Measurements from ENCODE around the gene ZNF701. TPM values are rescaled to one million over a fixed set of nuclear protein-coding genes. Genes with fewer than 3 reads are reported as not detected.
"Not testable (repeated sequence)": the region's sequence is repeated elsewhere in the genome, so short reads cannot be mapped to it uniquely, and the experiment has no call there.

The ZNF701 gene
- total RNA-seq, 1 experiment from 2014 or later = 14.8 TPM

DNA sequence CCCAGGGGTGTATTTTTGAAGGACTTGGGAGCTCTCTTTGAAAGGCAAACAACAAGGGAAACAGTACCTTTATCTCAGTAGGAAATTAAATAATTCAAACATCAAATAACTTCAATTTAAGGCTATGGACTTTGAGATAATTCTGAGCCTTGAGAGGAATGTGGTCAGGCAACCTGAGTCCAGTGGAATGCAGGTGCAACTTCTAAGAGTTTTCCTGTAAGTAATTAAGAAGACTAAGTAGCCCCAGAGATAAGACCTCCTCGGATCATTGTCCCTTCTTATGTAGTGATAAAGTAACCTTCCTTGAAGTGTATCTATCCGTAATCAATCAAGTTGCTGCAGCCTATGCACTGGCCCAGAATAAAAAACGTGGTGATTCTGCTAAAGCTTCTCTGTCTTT, 29.2 kb downstream of the ZNF701 start:
- DNase-seq = no peak
- Histone ChIP-seq H3K4me3 (no peak overlapping the region), H3K27ac (no peak overlapping the region), H3K36me3 (peaks cover 22% of the 10 kb centered on the region), H3K27me3 (no peaks in the 10 kb centered on the region), H3K4me1 (no peaks in the 10 kb centered on the region), H3K9me3 (replicated peaks) (peaks cover 9% of the 10 kb centered on the region)

DNA sequence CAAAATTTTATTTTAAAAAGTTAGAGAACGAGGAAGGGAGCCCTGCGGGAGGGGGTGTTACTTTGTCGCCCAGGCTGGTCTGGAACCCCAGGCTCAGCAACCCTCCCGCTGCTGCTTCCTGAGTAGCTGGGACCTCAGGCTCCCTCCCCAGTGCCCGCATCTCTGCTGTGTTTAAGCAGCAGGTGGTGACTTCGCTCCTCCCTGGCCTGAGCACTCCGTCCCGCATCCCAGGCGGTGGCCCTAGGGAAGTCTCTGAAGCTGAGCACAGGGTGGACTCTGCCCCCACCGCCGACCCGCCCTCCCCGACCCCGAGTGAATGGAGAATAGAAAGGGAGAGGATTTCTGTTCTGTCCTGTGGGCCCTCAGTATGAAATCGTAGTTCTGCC, 30.5 kb downstream of the ZNF701 start:
- peak overlapping the region; percentile 72 for H3K4me3 ChIP-seq
- no peaks in the 10 kb centered on the region for H3K4me1 ChIP-seq
- peaks cover 9% of the 10 kb centered on the region for H3K9me3 ChIP-seq (replicated peaks)
- H3K27ac ChIP-seq = no peak overlapping the region
- H3K36me3 ChIP-seq = peaks cover 11% of the 10 kb centered on the region
- DNase-seq = peak in 1 of 2 experiments; percentile 46
- no peaks in the 10 kb centered on the region for H3K27me3 ChIP-seq

DNA sequence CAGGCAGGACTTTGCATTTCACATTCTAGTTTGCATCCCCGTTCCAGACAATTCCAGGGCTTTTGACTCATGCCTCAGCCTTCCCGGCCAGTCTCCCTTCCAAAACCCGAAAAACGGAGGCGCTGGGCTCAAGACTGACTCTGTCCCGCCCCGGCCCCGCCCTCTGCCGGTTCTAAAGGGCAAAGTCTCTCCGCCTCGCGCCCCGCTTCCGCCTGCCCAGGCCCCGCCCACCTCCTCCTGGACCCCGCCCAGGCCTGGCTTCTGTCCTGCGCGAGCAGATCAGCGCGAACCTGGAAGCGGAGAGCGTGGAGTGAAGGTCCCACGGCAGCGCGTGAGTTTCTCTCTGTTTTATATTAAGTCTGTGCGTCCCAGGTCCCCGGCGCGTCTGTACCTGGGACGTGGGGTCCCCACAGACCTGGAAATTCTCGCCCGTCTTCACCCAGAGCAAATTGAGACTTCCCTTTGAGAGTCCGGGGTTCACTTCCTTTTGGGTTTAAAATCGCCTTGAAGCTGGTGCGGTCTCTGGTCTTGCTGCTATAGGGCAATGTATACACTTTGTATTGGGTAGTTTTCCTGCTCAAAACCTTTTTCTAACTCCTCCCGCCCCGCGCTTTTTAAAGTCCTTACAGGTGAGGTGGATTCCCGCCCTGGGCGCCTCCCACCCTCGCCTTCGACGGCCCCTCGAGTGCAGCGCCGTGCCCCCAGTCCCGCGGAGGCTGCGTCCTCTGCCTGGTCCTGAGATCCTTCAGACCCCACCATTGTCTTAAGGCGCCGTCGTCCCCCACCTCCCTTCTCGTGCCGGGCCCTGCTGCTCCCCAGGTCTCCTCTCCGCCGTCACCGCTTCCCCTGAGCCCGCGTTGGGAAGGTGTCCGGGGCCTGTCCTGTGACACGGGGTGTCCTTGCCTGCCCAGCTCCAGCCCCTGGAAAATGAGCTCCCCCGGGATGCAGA, 31.2 kb downstream of the ZNF701 start:
- Histone ChIP-seq H3K4me1 (no peaks in the 10 kb centered on the region), H3K36me3 (peaks cover 4% of the 10 kb centered on the region; the same call in 1 of the 2 replicates), H3K27ac (no peak overlapping the region), H3K27me3 (no peaks in the 10 kb centered on the region), H3K9me3 (replicated peaks) (peaks cover 6% of the 10 kb centered on the region), H3K4me3 (peak overlapping the region; percentile 72)
- peak; percentile 91 to 92 for DNase-seq

DNA sequence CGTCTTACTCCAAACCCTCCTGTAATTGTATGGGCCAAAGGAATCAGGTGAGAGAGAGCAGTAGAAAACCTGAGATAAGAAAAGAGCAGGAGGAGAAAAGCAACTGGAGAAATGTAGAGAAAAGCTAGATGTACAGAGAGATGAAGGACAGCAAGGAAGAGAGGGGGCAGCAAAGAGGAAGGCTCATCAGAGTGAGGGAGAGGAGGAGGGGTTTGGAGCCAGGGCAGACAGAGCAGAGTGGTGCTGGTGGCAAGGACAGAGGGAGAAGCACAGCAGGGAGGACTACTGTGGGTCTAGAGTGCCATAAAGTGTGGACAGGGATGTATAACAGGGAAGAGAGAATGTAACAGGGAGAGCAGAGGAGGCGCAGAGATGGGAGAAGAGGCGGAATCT, 31.9 kb downstream of the ZNF701 start:
- H3K9me3 ChIP-seq (replicated peaks); H3K27ac ChIP-seq; H3K4me1 ChIP-seq; H3K27me3 ChIP-seq; H3K36me3 ChIP-seq: not testable (repeated sequence)
- H3K4me3 ChIP-seq = peak overlapping the region; percentile 72
- DNase-seq = peak in 1 of 2 experiments; percentile 8

DNA sequence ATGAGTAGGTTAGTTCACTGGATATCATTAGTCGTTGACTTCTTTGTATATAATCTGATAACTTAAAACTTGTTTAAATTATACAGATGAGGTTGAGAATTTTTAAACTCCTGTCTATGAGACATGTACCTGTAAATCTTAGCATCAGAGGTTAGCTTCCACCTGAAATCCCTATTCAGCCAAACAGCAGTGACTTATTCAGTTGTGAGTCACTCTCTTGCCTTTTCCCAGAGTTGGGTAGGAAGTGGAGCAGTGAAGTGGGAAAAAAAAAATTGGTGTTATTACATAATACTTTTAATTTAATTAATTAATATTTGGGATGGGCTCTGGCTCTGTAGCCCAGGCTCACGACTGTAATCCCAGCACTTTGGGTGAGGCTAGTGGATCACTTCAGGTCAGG, 32.9 kb downstream of the ZNF701 start:
- no peak for DNase-seq
- Histone ChIP-seq H3K27me3 (no peaks in the 10 kb centered on the region), H3K4me3 (no peak overlapping the region), H3K27ac (no peak overlapping the region), H3K9me3 (replicated peaks) (no peaks in the 10 kb centered on the region), H3K36me3 (no peaks in the 10 kb centered on the region), H3K4me1 (no peaks in the 10 kb centered on the region)

DNA sequence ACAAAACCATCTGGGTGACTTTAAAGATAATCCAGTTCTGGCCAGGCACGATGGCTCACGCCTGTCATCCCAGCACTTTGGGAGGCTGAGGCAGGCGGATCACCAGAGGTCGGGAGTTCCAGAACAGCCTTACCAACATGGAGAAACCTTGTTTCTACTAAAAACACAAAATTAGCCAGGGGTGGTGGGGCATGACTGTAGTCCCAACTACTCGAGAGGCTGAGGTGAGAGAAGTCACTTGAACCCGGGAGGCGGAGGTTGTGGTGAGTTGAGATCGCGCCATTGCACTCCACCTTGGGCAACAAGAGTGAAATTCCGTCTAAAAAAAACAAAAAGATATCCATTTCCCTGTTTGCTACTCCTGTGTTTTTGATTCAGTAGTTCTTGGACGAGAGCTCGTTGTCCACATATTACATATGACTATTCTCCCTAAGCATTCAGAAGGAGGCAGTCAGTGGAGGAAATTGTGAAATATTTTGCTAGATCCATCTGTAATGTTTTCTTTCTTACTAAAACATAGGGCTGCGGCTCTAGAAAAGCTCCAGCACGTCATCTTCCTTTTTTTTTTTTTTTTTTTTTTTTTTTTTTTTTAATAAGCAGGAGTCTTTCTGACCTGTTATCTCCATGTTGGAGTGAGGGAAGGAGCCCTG, 33.6 kb downstream of the ZNF701 start:
- H3K4me1 ChIP-seq = no peaks in the 10 kb centered on the region
- no peak for DNase-seq
- H3K27me3 ChIP-seq = no peaks in the 10 kb centered on the region
- H3K4me3 ChIP-seq = no peak overlapping the region
- no peaks in the 10 kb centered on the region for H3K36me3 ChIP-seq
- no peak overlapping the region for H3K27ac ChIP-seq
- no peaks in the 10 kb centered on the region for H3K9me3 ChIP-seq (replicated peaks)

DNA sequence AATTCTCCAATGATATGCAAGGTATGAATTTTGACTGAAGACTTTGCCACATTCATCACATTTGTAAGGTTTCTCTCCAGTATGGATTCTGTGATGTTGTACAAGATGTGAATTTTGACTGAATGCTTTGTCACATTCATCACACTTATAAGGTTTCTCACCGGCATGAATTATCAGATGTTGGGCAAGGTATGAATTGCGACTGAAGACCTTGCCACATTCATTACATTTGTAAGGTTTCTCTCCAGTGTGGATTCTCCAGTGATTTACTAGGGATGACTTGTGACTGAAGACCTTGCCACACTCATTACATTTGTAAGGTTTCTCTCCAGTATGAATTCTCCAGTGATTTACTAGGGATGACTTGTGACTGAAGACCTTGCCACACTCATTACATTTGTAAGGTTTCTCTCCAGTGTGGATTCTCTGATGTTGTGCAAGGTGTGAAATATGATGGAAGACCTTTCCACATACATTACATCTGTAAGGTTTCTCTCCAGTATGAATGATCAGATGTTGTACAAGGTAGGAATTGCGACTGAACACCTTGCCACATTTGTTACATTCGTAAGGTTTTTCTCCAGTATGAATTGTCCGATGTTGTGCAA, 43.3 kb downstream of the ZNF701 start:
- Histone ChIP-seq H3K27me3 (no peaks in the 10 kb centered on the region), H3K27ac (no peak overlapping the region), H3K9me3 (replicated peaks) (peaks cover 30% of the 10 kb centered on the region; the same call in 1 of the 2 replicates), H3K36me3 (peaks cover 59% of the 10 kb centered on the region), H3K4me1 (no peaks in the 10 kb centered on the region), H3K4me3 (no peak overlapping the region)
- no peak for DNase-seq

DNA sequence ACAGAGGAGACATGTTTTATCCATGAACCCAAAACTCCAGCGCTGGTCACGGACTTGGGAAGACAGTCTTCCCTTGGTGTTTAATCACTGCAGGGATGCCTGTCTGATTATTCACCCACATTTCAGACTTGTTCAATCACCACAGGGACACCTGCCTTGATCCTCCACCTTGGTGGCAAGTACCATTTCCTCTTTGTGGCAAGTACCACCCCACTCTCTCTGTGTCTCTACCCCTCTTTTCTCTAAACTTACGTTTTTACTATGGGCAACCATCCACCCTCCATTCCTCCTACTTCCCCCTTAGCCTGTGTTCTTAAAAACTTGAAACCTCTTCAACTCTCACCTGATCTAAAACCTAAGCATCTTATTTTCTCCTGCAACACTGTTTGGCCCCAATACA, 51.3 kb downstream of the ZNF701 start:
- H3K36me3 ChIP-seq = peaks cover 22% of the 10 kb centered on the region
- H3K27ac ChIP-seq = no peak overlapping the region
- no peaks in the 10 kb centered on the region for H3K27me3 ChIP-seq
- no peak for DNase-seq
- 0 out of 2 replicates have a peak, but pooled peaks cover 2% of the 10 kb centered on the region for H3K9me3 ChIP-seq (replicated peaks)
- no peaks in the 10 kb centered on the region for H3K4me1 ChIP-seq
- no peak overlapping the region for H3K4me3 ChIP-seq

DNA sequence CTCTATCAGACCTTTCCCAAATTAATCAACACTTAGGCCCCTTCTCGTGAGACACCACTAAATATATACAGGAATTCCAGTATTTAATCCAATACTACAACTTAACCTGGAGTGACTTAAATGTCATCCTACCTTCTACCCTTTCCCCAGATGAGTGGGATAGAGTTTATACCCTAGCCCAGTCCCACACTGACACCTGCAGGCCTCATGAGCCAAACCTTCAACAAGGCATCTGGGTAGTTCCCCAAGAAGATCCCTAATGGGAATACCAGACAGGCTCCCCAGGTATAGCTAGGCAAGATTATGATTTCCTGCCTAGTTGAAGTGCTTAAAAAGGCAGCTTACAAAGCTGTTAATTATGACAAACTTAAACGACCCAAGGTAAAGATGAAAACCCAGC, 52.2 kb downstream of the ZNF701 start:
- H3K9me3 ChIP-seq (replicated peaks) = 0 out of 2 replicates have a peak, but pooled peaks cover 2% of the 10 kb centered on the region
- H3K27ac ChIP-seq = no peak overlapping the region
- no peaks in the 10 kb centered on the region for H3K4me1 ChIP-seq
- no peaks in the 10 kb centered on the region for H3K27me3 ChIP-seq
- peaks cover 22% of the 10 kb centered on the region for H3K36me3 ChIP-seq
- no peak for DNase-seq
- no peak overlapping the region for H3K4me3 ChIP-seq

DNA sequence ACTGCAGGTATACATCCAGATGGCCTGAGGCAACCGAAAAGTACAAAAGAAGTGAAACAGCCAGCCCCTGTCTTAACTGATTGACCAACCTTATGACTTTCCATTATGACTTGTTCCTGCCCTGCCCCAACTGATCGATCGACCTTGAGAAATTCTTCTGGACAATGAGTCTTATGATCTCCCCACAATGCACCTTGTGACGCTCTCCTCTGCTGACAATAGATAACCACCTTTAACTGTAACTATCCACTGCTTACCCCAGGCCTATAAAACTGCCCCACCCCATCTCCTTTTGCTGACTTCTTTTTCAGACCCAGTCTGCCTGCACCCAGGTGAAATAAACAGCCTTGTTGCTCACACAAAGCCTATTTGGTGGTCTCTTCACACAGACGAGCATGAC, 56.8 kb downstream of the ZNF701 start:
- Histone ChIP-seq H3K4me1 (no peaks in the 10 kb centered on the region), H3K27me3 (no peaks in the 10 kb centered on the region), H3K9me3 (replicated peaks) (no peaks in the 10 kb centered on the region), H3K36me3 (peaks cover 16% of the 10 kb centered on the region), H3K4me3 (no peak overlapping the region), H3K27ac (no peak overlapping the region)
- DNase-seq = no peak

DNA sequence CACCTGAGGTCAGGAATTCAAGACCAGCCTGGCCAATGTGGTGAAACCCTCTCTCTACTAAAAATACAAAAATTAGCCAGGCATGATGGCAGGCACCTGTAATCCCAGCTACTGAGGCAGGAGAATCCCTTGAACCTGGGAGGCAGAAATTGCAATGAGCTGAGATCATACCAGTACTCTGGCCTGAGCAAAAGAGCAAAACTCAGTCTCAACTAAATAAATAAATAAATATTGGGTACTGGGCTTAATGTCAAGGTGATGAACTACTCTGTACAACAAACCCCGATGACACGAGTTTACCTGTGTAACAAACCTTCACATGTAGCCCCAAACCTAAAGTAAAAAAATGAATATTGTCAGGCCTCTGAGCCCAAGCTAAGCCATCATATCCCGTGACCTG, 57.4 kb downstream of the ZNF701 start:
- not testable (repeated sequence) for H3K9me3 ChIP-seq (replicated peaks); H3K27me3 ChIP-seq; H3K4me3 ChIP-seq; H3K27ac ChIP-seq; H3K4me1 ChIP-seq; DNase-seq
- peaks cover 16% of the 10 kb centered on the region for H3K36me3 ChIP-seq

DNA sequence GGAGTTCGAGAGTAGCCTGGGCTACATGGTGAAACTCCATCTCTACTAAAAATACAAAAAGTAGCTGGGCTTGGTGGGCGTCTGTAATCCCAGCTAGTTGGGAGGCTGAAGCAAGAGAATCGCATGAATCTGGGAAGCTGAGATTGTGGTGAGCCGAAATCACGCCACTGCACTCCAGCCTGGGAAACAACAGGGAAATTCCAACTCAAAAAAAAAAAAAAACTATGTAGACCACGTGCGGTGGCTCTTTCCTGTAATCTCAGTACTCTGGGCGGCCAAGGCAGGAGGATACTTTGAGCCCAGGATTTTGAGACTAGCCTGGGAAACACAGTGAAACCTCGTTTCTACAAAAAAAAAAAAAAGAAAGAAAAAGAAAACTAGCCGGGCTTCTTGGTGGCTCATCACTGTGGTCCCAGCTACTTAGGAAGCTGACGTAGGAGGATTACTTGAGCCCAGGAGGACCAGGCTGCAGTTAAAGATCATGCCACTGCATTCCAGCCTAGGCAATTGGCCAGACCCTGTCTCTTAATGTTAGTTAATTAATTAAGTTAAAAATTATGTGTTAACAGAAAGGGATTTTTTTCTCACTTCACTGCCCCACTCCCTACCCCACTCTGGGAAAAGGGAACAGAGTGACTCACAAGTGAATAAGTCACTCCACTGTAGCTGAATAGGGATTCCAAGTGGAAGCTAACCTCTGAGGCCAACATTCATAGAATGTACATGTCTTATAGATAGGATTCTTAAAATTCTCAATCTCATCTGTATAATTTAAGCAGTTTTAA, 65.9 kb downstream of the ZNF701 start:
- H3K4me3 ChIP-seq = no peak overlapping the region
- DNase-seq = no peak
- H3K27me3 ChIP-seq = no peaks in the 10 kb centered on the region
- peaks cover 11% of the 10 kb centered on the region for H3K36me3 ChIP-seq
- H3K27ac ChIP-seq = no peak overlapping the region
- H3K9me3 ChIP-seq (replicated peaks) = 0 out of 2 replicates have a peak, but pooled peaks cover 4% of the 10 kb centered on the region
- no peaks in the 10 kb centered on the region for H3K4me1 ChIP-seq
